PC-3 (cell line): ENCODE results near the gene UBE2L3.
"Not testable (repeated sequence)": the region's sequence is repeated elsewhere in the genome, so short reads cannot be mapped to it uniquely, and the experiment has no call there.

Experiments
- CTCF ChIP-seq: fragments of 300-600 bp; sonication (generic); conservative IDR thresholded peaks from 2 replicates; pipeline ENCODE4 v1.5.1; 2017; ENCODE audit warnings: antibody characterized with exemption, low read depth, mild to moderate bottlenecking, low read length
- EZH2 ChIP-seq: fragments of 300-600 bp; sonication (generic); IDR thresholded peaks from one replicate; pipeline ENCODE4 v1.6.1; 2017; ENCODE audit warnings: antibody characterized with exemption, mild to moderate bottlenecking, low read length; ENCODE audit not compliant: unreplicated experiment

GRCh38 chr22:21645513-21645912 lies 78.0 kb downstream of the UBE2L3 start:
- not testable (repeated sequence) for TF ChIP-seq CTCF, EZH2
